HepG2 (cell line): ENCODE results near the gene UBTD2. TPM values are rescaled to one million over a fixed set of nuclear protein-coding genes. Genes with fewer than 3 reads are reported as not detected.

ENCODE experiments used
- ATAC-seq: fragments of 200-7000 bp; cut with Tn5 transposase; 3 replicates; pipeline ENCODE4 v1.9.1; 2020; ENCODE audit warnings: mild to moderate bottlenecking, moderate library complexity
- BruUV-seq: library from RNA; stranded (reverse); fragments of 400-500 nt; replicated peaks from 2 replicates; lab custom pipeline; 2021; lab: Mats Ljungman, UMichigan
- CTCF ChIA-PET: fragments of 300-600 bp; formaldehyde crosslinking; extraction: SDS; loops from one replicate; lab custom pipeline; 2021; ENCODE audit warnings: low total read pairs, inconsistent platforms, low intra/inter-chr PET ratio; lab: Yijun Ruan, JAX
- POLR2A ChIA-PET: fragments of 350-600 bp; sonication (Branson Sonifier 250); formaldehyde crosslinking; loops from one replicate; lab custom pipeline; 2020; ENCODE audit warnings: antibody characterized with exemption, inconsistent platforms; lab: Yijun Ruan, JAX
- DNase-seq: peaks from one replicate; pipeline ENCODE4 v3.0.0-alpha.2; 2015; ENCODE audit warnings: low spot score
- FAIRE-seq: peaks from 3 replicates; lab custom pipeline; 2011; peaks lifted over from hg19 to GRCh38; lab: Jason Lieb, UNC
- H2AFZ ChIP-seq: one replicate; pipeline ENCODE4 v1.6.1; 2011; ENCODE audit warnings: low read length, inconsistent platforms
- H3K27ac ChIP-seq: fragments of 300-600 bp; 3 replicates; pipeline ENCODE4 v1.8.0; 2011; ENCODE audit warnings: mixed run types, mild to moderate bottlenecking, mixed read lengths, low read length, inconsistent platforms; ENCODE audit not compliant: insufficient read depth; ENCODE audit errors: extremely low read length
- H3K27me3 ChIP-seq, 2 experiments: fragments of 200-600 bp in 1 of 2; 2 replicates in 1 of 2; 3 replicates in 1 of 2; pipeline versions ENCODE4 v1.6.0 to v1.8.0; 2011; ENCODE audit warnings: low read length in 2 of 2, mild to moderate bottlenecking in 2 of 2, moderate library complexity in 2 of 2, inconsistent platforms in 1 of 2; ENCODE audit not compliant: insufficient read depth in 2 of 2, control insufficient read depth in 1 of 2
- H3K36me3 ChIP-seq, 2 experiments: fragments of 200-600 bp in 1 of 2; replicated peaks in 1 of 2; 2 replicates in 1 of 2; 3 replicates in 1 of 2; pipeline versions ENCODE4 v1.5.1 to v1.8.0; 2011; ENCODE audit warnings: low read length in 2 of 2, inconsistent platforms in 1 of 2; ENCODE audit not compliant: insufficient read depth in 2 of 2, control insufficient read depth in 1 of 2
- H3K4me1 ChIP-seq: 2 replicates; pipeline ENCODE4 v1.5.1; 2012; ENCODE audit warnings: low read length, inconsistent platforms; ENCODE audit not compliant: insufficient read depth
- H3K4me2 ChIP-seq: 2 replicates; pipeline ENCODE4 v1.6.0; 2011; ENCODE audit warnings: low read depth, low read length, inconsistent platforms
- H3K4me3 ChIP-seq, 3 experiments: fragments of 200-600 bp in 1 of 3; sonication (generic), shearing (Covaris generic) in 1 of 3; replicated peaks in 1 of 3; 2 replicates each; pipeline ENCODE4 v1.5.1; 2011 to 2016; ENCODE audit warnings: low read length in 3 of 3, inconsistent platforms in 2 of 3, low read depth in 2 of 3, mild to moderate bottlenecking in 2 of 3, control low read depth in 1 of 3, mixed read lengths in 1 of 3; ENCODE audit not compliant: insufficient read depth in 1 of 3
- H3K79me2 ChIP-seq: one replicate; pipeline ENCODE4 v1.6.1; 2011; ENCODE audit warnings: low read length, inconsistent platforms; ENCODE audit not compliant: insufficient read depth
- H3K9ac ChIP-seq: 2 replicates; pipeline ENCODE4 v1.6.0; 2011; ENCODE audit warnings: mild to moderate bottlenecking, low read depth, low read length, inconsistent platforms; ENCODE audit not compliant: insufficient read depth
- H3K9me3 ChIP-seq: 2 replicates; pipeline ENCODE4 v1.5.1; 2012; ENCODE audit warnings: mild to moderate bottlenecking, low read length
- H4K20me1 ChIP-seq: 2 replicates; pipeline ENCODE4 v1.6.0; 2011; ENCODE audit warnings: inconsistent platforms, mild to moderate bottlenecking, low read length, moderate library complexity; ENCODE audit not compliant: insufficient read depth
- HNF4G ChIP-seq, 2 experiments: sonication (generic) in 1 of 2; formaldehyde crosslinking in 1 of 2; IDR thresholded peaks; 2 replicates each; pipeline versions ENCODE4 v1.4.0 to v1.6.1; 2011 to 2020; ENCODE audit warnings: borderline replicate concordance in 2 of 2, low read depth in 2 of 2, mild to moderate bottlenecking in 2 of 2, low read length in 1 of 2, missing genetic modification reagents in 1 of 2, moderate library complexity in 1 of 2
- POLR2AphosphoS2 ChIP-seq: IDR thresholded peaks from 2 replicates; pipeline ENCODE4 v1.6.1; 2011; ENCODE audit warnings: low read depth, low read length, improper control_type of control experiment
- ZNF616 ChIP-seq: sonication (generic); formaldehyde crosslinking; IDR thresholded peaks from 2 replicates; pipeline ENCODE4 v1.5.0; 2020; ENCODE audit warnings: low read depth, mild to moderate bottlenecking, missing genetic modification reagents
- WGBS: methylation state at CpG from one replicate; pipeline ENCODE4 v1.1.6; 2017; ENCODE audit warnings: low lambda C conversion rate; 5-methylcytosine and 5-hydroxymethylcytosine counted together
- in situ Hi-C: cut with HindIII; loops from 2 replicates; pipeline ENCODE4 v1.10.0; 2017; ENCODE audit warnings: low pct_unique_long_range_greater_than_20kb; ENCODE audit not compliant: extremely low pct_ligation_motif_present
- intact Hi-C: fragments of 100-400 bp; cut with micrococcal nuclease; formaldehyde crosslinking; loops from one replicate; pipeline ENCODE4 v1.10.0; 2022; ENCODE audit not compliant: unreplicated experiment
- polyA plus RNA-seq, 8 experiments: library from polyadenylated mRNA; depleted of rRNA in 3 of 8; stranded (reverse) in 7 of 8; unstranded in 1 of 8; fragments of >200 nt; fragmentation: Illumina TruSeq in 4 of 8; extraction: Trizol in 4 of 8; gene quantifications; 2 replicates each; pipeline versions ENCODE4 v1.2.1 to v1.2.3, GENCODE V29; 2011 to 2016; ENCODE audit warnings: low read depth in 4 of 8, missing spikeins in 1 of 8, mixed read lengths in 1 of 8; ENCODE audit not compliant: insufficient read depth in 1 of 8
- total RNA-seq, 5 experiments: library from RNA; depleted of rRNA; stranded (reverse); fragments of >200 nt; fragmentation: Illumina TruSeq; extraction: Trizol; gene quantifications; 2 replicates each; pipeline ENCODE4 v1.2.3, GENCODE V29; 2016; ENCODE audit warnings: low read depth in 1 of 5

Gene UBTD2
- total and polyA plus RNA-seq, 2 of the 13 experiments (the other 11 are each of a cell fraction or from before 2014, with no cell fraction given), result 15.2 to 24.1 TPM

- intact Hi-C loops, result no loop called here
- no peaks in the 10 kb centered on the region for H4K20me1 ChIP-seq
- no peak for ATAC-seq
- no peak overlapping the region for H3K4me2 ChIP-seq
- POLR2A ChIA-PET, result no interaction called here
- BruUV-seq, result no TSS peak
- H3K79me2 ChIP-seq, result peaks cover 59% of the 10 kb centered on the region
- in situ Hi-C loops, result no loop called here
- no peaks in the 10 kb centered on the region for H3K27me3 ChIP-seq
- H2AFZ ChIP-seq, result no peak overlapping the region
- WGBS, result 100% methylated on average over 3 of the region's 3 CpGs
- no peak for TF ChIP-seq HNF4G (IDR thresholded peaks at IDR 0.05; ENCODE audit: borderline replicate concordance, low read depth, low read length)
- TF ChIP-seq HNF4G (CRISPR knock-in tag; IDR thresholded peaks at IDR 0.05; ENCODE audit: borderline replicate concordance, low read depth), result no peak
- TF ChIP-seq POLR2AphosphoS2, result no peak
- H3K27ac ChIP-seq, result no peak overlapping the region
- no peak overlapping the region for H3K9ac ChIP-seq
- DNase-seq, result no peak
- no peak overlapping the region for H3K4me3 ChIP-seq
- peaks cover 27% of the 10 kb centered on the region for H3K4me1 ChIP-seq
- FAIRE-seq, result no peak
- peaks cover 0 to 5% of the 10 kb centered on the region in 2 experiments; a peak in 1 of 5 replicates for H3K36me3 ChIP-seq
- no peaks in the 10 kb centered on the region for H3K9me3 ChIP-seq
- CTCF ChIA-PET, result no interaction called here
Measured at GRCh38 chr5:172243302-172243701, 40.3 kb downstream of the UBTD2 start.

GRCh38 chr5:172238334-172238733 is 45.2 kb downstream of the UBTD2 start:
- H3K36me3 ChIP-seq, result peaks cover 1 to 11% of the 10 kb centered on the region in 2 experiments; a peak in 2 of 5 replicates
- POLR2A ChIA-PET, result no interaction called here
- H3K9ac ChIP-seq, result no peak overlapping the region
- no peak overlapping the region for H3K4me3 ChIP-seq
- ATAC-seq, result no peak
- no peak overlapping the region for H2AFZ ChIP-seq
- in situ Hi-C loops (no loop called here), intact Hi-C loops (loop anchor here (5.0 kb wide), 1 partner anchor 44 kb away; the partner anchor contains the start of gene UBTD2)
- no TSS peak for BruUV-seq
- H4K20me1 ChIP-seq, result no peaks in the 10 kb centered on the region
- no peaks in the 10 kb centered on the region for H3K27me3 ChIP-seq
- no peak for DNase-seq
- FAIRE-seq, result no peak
- no peak for TF ChIP-seq ZNF616 (CRISPR knock-in tag)
- H3K9me3 ChIP-seq, result no peaks in the 10 kb centered on the region
- H3K4me1 ChIP-seq, result peaks cover 63% of the 10 kb centered on the region
- peaks cover 40% of the 10 kb centered on the region for H3K79me2 ChIP-seq
- WGBS, result 84% methylated on average over 1 of the region's 1 CpG
- peak overlapping the region; percentile 21 for H3K27ac ChIP-seq
- CTCF ChIA-PET, result no interaction called here
- no peak overlapping the region for H3K4me2 ChIP-seq
